A549 treated with CpdA at 1 μM for 4 hours (cell line): ENCODE measurements around the gene APOL3. TPM values are rescaled to one million over a fixed set of nuclear protein-coding genes. Genes with fewer than 3 reads are reported as not detected.

Source experiments
- total RNA-seq: library from RNA; stranded (reverse); fragments of 200-300 nt; extraction: Qiagen RNA extraction; gene quantifications from 5 replicates; pipeline ENCODE4 v1.2.3, GENCODE V29; 2022; ENCODE audit warnings: low read depth

Gene APOL3
- 0.05 to 0.14 TPM in 2 of 5 replicates, not detected in the others for total RNA-seq

GRCh38 chr22:36160499-36160942, at the start of gene APOL3:
Gene APOL3, minus strand, starts transcription at chr22:36160755. Its CDS starts 11,700 bp downstream, at chr22:36149055.

GRCh38 chr22:36201630-36202319, 41.2 kb upstream of the APOL3 start, which contains the start of gene APOL4:
Gene APOL4, minus strand, starts transcription at chr22:36201809. Its CDS starts 75 bp downstream, at chr22:36201734.

Other genes starting within 250 kb of the APOL3 start
- gene RBFOX2, start 131.9 kb downstream of the APOL3 start, total RNA-seq, result 31.0 to 37.3 TPM (median 35.0 TPM) in 5 replicates
- gene APOL4, start 41.1 kb upstream of the APOL3 start, total RNA-seq, result not detected in 5 replicates
- 24.3 to 29.7 TPM (median 26.0 TPM) in 5 replicates for gene APOL2, start 78.8 kb upstream of the APOL3 start, total RNA-seq
- gene APOL1, start 92.4 kb upstream of the APOL3 start, total RNA-seq, result 7.5 to 11.3 TPM (median 8.1 TPM) in 5 replicates
- gene MYH9, start 227.2 kb upstream of the APOL3 start, total RNA-seq, result 171 to 206 TPM (median 182 TPM) in 5 replicates